IMR-90 (cell line): ENCODE results near the gene RALGAPA1. TPM values are rescaled to one million over a fixed set of nuclear protein-coding genes. Genes with fewer than 3 reads are reported as not detected.

Source experiments
- ATAC-seq: fragments of 200-7000 bp; cut with Tn5 transposase; 2 replicates; pipeline ENCODE4 v1.9.1; 2020; ENCODE audit warnings: low read depth, mild to moderate bottlenecking, moderate library complexity
- BruUV-seq: library from RNA; stranded (reverse); fragments of 400-500 nt; replicated peaks from 2 replicates; lab custom pipeline; 2021; lab: Mats Ljungman, UMichigan
- CTCF ChIA-PET: fragments of 300-600 bp; formaldehyde crosslinking; extraction: SDS; loops from one replicate; lab custom pipeline; 2021; ENCODE audit warnings: antibody characterized with exemption; lab: Yijun Ruan, JAX
- POLR2A ChIA-PET: fragments of 300-600 bp; sonication (Branson Sonifier 250); formaldehyde crosslinking; loops from one replicate; lab custom pipeline; 2022; ENCODE audit warnings: antibody characterized with exemption; ENCODE audit not compliant: unreplicated experiment; lab: Charles Lee
- DNase-seq: peaks from one replicate; pipeline ENCODE4 v3.0.0; 2013
- H2AFZ ChIP-seq: replicated peaks from 2 replicates; pipeline ENCODE3; 2013; ENCODE audit warnings: low read length, mild to moderate bottlenecking; ENCODE audit not compliant: poor library complexity
- H2AK5ac ChIP-seq: 2 replicates; pipeline ENCODE4 v1.6.1; 2013; ENCODE audit warnings: low read depth, low read length, inconsistent platforms
- H2AK9ac ChIP-seq: replicated peaks from 2 replicates; pipeline ENCODE3; 2013; ENCODE audit warnings: mild to moderate bottlenecking, low read depth, low read length, moderate library complexity; ENCODE audit not compliant: poor library complexity
- H2BK120ac ChIP-seq: 2 replicates; pipeline ENCODE4 v1.6.1; 2013; ENCODE audit warnings: low read depth, low read length, inconsistent platforms
- H2BK15ac ChIP-seq: 3 replicates; pipeline ENCODE4 v1.6.1; 2013; ENCODE audit warnings: low read depth, low read length, inconsistent platforms
- H2BK20ac ChIP-seq: 2 replicates; pipeline ENCODE4 v1.6.1; 2013; ENCODE audit warnings: low read depth, mild to moderate bottlenecking, inconsistent platforms, low read length, moderate library complexity
- H2BK5ac ChIP-seq: 2 replicates; pipeline ENCODE4 v1.6.1; 2013; ENCODE audit warnings: mild to moderate bottlenecking, low read depth, low read length, inconsistent platforms; ENCODE audit not compliant: poor library complexity, severe bottlenecking
- H3K14ac ChIP-seq: replicated peaks from 2 replicates; pipeline ENCODE4 v1.6.1; 2013; ENCODE audit warnings: low read depth, low read length, inconsistent platforms
- H3K18ac ChIP-seq: 2 replicates; pipeline ENCODE4 v1.6.1; 2013; ENCODE audit warnings: low read depth, low read length, control low read depth
- H3K23ac ChIP-seq: 2 replicates; pipeline ENCODE4 v1.6.1; 2013; ENCODE audit warnings: low read depth, low read length, inconsistent platforms
- H3K27ac ChIP-seq: 2 replicates; pipeline ENCODE4 v1.5.1; 2013; ENCODE audit warnings: mild to moderate bottlenecking, control low read depth, low read length; ENCODE audit not compliant: insufficient read depth
- H3K27me3 ChIP-seq: 2 replicates; pipeline ENCODE4 v1.6.1; 2013; ENCODE audit warnings: low read length; ENCODE audit not compliant: control insufficient read depth, insufficient read depth
- H3K36me3 ChIP-seq: 2 replicates; pipeline ENCODE4 v1.6.1; 2013; ENCODE audit warnings: low read length, mixed read lengths; ENCODE audit not compliant: control insufficient read depth, insufficient read depth
- H3K4ac ChIP-seq: 2 replicates; pipeline ENCODE4 v1.6.1; 2013; ENCODE audit warnings: low read depth, low read length, inconsistent platforms
- H3K4me1 ChIP-seq: 2 replicates; pipeline ENCODE4 v1.6.1; 2013; ENCODE audit warnings: low read length, mixed read lengths; ENCODE audit not compliant: control insufficient read depth, insufficient read depth
- H3K4me2 ChIP-seq: 2 replicates; pipeline ENCODE4 v1.6.1; 2013; ENCODE audit warnings: low read depth, mild to moderate bottlenecking, control low read depth, low read length, moderate library complexity
- H3K4me3 ChIP-seq: 2 replicates; pipeline ENCODE4 v1.5.1; 2013; ENCODE audit warnings: low read depth, mild to moderate bottlenecking, control low read depth, low read length, moderate library complexity; ENCODE audit not compliant: insufficient read depth
- H3K56ac ChIP-seq: 2 replicates; pipeline ENCODE4 v1.6.1; 2013; ENCODE audit warnings: low read length, inconsistent platforms; ENCODE audit not compliant: insufficient read depth; ENCODE audit errors: extremely low read depth
- H3K79me1 ChIP-seq, 2 experiments: 2 replicates each; pipeline ENCODE4 v1.6.1; 2013; ENCODE audit warnings: low read length in 2 of 2, inconsistent platforms in 1 of 2, low read depth in 1 of 2
- H3K9ac ChIP-seq: 2 replicates; pipeline ENCODE4 v1.6.1; 2013; ENCODE audit warnings: low read depth, low read length, control low read depth
- H3K9me1 ChIP-seq: 2 replicates; pipeline ENCODE4 v1.6.1; 2013; ENCODE audit warnings: low read length, inconsistent platforms; ENCODE audit not compliant: insufficient read depth
- H3K9me3 ChIP-seq: 2 replicates; pipeline ENCODE4 v1.6.1; 2013; ENCODE audit warnings: low read length; ENCODE audit not compliant: control insufficient read depth, insufficient read depth
- H4K20me1 ChIP-seq: 2 replicates; pipeline ENCODE4 v1.6.1; 2013; ENCODE audit warnings: low read length, inconsistent platforms; ENCODE audit not compliant: insufficient read depth
- H4K5ac ChIP-seq: 2 replicates; pipeline ENCODE4 v1.6.1; 2013; ENCODE audit warnings: mild to moderate bottlenecking, low read depth, low read length, control low read depth
- H4K8ac ChIP-seq, 2 experiments: 2 replicates each; pipeline ENCODE4 v1.6.1; 2013; ENCODE audit warnings: low read depth in 2 of 2, low read length in 2 of 2, control low read depth in 1 of 2, inconsistent platforms in 1 of 2
- H4K91ac ChIP-seq: 2 replicates; pipeline ENCODE4 v1.6.1; 2013; ENCODE audit warnings: low read depth, low read length, inconsistent platforms; ENCODE audit not compliant: insufficient read depth
- CEBPB ChIP-seq: IDR thresholded peaks from 2 replicates; pipeline ENCODE4 v1.6.1; 2012; ENCODE audit warnings: low read depth, low read length, improper control_type of control experiment
- CTCF ChIP-seq: conservative IDR thresholded peaks from 2 replicates; pipeline ENCODE4 v1.5.1; 2012; ENCODE audit warnings: mild to moderate bottlenecking, low read depth, low read length, improper control_type of control experiment
- MXI1 ChIP-seq: IDR thresholded peaks from 2 replicates; pipeline ENCODE4 v1.6.1; 2012; ENCODE audit warnings: low read depth, mild to moderate bottlenecking, low read length, moderate library complexity, borderline replicate concordance
- NFE2L2 ChIP-seq: fragments of 150-350 bp; IDR thresholded peaks from 2 replicates; pipeline ENCODE4 v1.6.1; 2016; ENCODE audit warnings: low read depth, mild to moderate bottlenecking, low read length
- POLR2A ChIP-seq: IDR thresholded peaks from 2 replicates; pipeline ENCODE4 v1.6.1; 2012; ENCODE audit warnings: mild to moderate bottlenecking, low read depth, low read length
- RFX5 ChIP-seq: IDR thresholded peaks from 2 replicates; pipeline ENCODE4 v1.8.0; 2012; ENCODE audit warnings: low read depth, mild to moderate bottlenecking, low read length, moderate library complexity
- SMC3 ChIP-seq: fragments of 150-350 bp; IDR thresholded peaks from 2 replicates; pipeline ENCODE4 v1.6.1; 2016; ENCODE audit warnings: low read depth, mild to moderate bottlenecking, antibody characterized with exemption, low read length, moderate library complexity
- USF2 ChIP-seq: fragments of 150-350 bp; IDR thresholded peaks from 2 replicates; pipeline ENCODE4 v1.6.1; 2017; ENCODE audit warnings: mild to moderate bottlenecking, antibody characterized with exemption, low read length, low read depth
- WGBS, 2 experiments: methylation state at CpG; one replicate each; pipeline versions ENCODE4 v1.1.5 to v1.1.7; 2013; ENCODE audit warnings: missing lambda C conversion rate in 2 of 2; ENCODE audit not compliant: insufficient read length in 1 of 2; ENCODE audit errors: extremely low coverage in 2 of 2; 5-methylcytosine and 5-hydroxymethylcytosine counted together
- dilution Hi-C: fragments of 300-500 bp; cut with HindIII; formaldehyde crosslinking; loops from one replicate; pipeline ENCODE4 v1.14.3; 2018; ENCODE audit warnings: low sequenced_read_pairs; ENCODE audit not compliant: unreplicated experiment
- in situ Hi-C: fragments of 300-500 bp; cut with MboI; formaldehyde crosslinking; loops from 3 replicates; pipeline ENCODE4 v1.14.3; 2019; ENCODE audit warnings: low sequenced_read_pairs, inconsistent platforms, mixed read lengths
- intact Hi-C: fragments of 100-400 bp; cut with micrococcal nuclease; formaldehyde crosslinking; loops from 2 replicates; pipeline ENCODE4 v1.10.0; 2022
- polyA plus RNA-seq, 3 experiments: library from polyadenylated mRNA; depleted of rRNA; stranded (reverse); fragments of >200 nt; gene quantifications; 2 replicates each; pipeline ENCODE4 v1.2.3, GENCODE V29; 2012; ENCODE audit warnings: low replicate concordance in 1 of 3
- total RNA-seq: library from RNA; depleted of rRNA; stranded (reverse); fragments of >200 nt; gene quantifications from 2 replicates; pipeline ENCODE4 v1.2.3, GENCODE V29; 2012

The RALGAPA1 gene
- total and polyA plus RNA-seq, 2 of the 4 experiments (the other 2 are of a cell fraction): 5.1 to 25.6 TPM

- no peak overlapping the region for H2BK5ac ChIP-seq
- no peak overlapping the region for H3K56ac ChIP-seq
- no peak overlapping the region for H2AK9ac ChIP-seq
- H4K91ac ChIP-seq: no peak overlapping the region
- no peak overlapping the region for H2BK20ac ChIP-seq
- ATAC-seq: no peak
- dilution Hi-C loops: no loop called here
- H2AK5ac ChIP-seq: no peak overlapping the region
- no peaks in the 10 kb centered on the region for H4K20me1 ChIP-seq
- no peaks in the 10 kb centered on the region for H3K79me1 ChIP-seq
- POLR2A ChIA-PET: no interaction called here
- no peak overlapping the region for H4K5ac ChIP-seq
- no peaks in the 10 kb centered on the region for H3K4me1 ChIP-seq
- H3K4me2 ChIP-seq: no peak overlapping the region
- H2BK120ac ChIP-seq: no peak overlapping the region
- TF ChIP-seq CTCF (no peak), SMC3 (no peak), RFX5 (no peak), NFE2L2 (no peak), CEBPB (no peak), USF2 (no peak), POLR2A (no peak), MXI1 (no peak)
- H3K9ac ChIP-seq: no peak overlapping the region
- 100% methylated on average over 1 of the region's 2 CpGs; no CpG with 5 or more reads in 1 of the 2 experiments for WGBS, 2 experiments
- H3K9me1 ChIP-seq: no peaks in the 10 kb centered on the region
- no peak overlapping the region for H3K23ac ChIP-seq
- no peaks in the 10 kb centered on the region for H3K27me3 ChIP-seq
- no peak overlapping the region for H3K18ac ChIP-seq
- no peaks in the 10 kb centered on the region for H3K9me3 ChIP-seq
- intact Hi-C loops: no loop called here
- H2AFZ ChIP-seq: no peak overlapping the region
- H3K36me3 ChIP-seq: peaks cover 2% of the 10 kb centered on the region; the same call in 1 of the 2 replicates
- no peak for DNase-seq
- no peak overlapping the region for H3K27ac ChIP-seq
- CTCF ChIA-PET: interaction anchor here (0.8 kb wide), 1 partner anchor 89 kb away, joined by 4 read pairs; no protein-coding TSS in a partner anchor
- no peak overlapping the region for H3K4ac ChIP-seq
- no peak overlapping the region for H3K14ac ChIP-seq
- H4K8ac ChIP-seq: no peak overlapping the region
- BruUV-seq: no TSS peak
- H3K4me3 ChIP-seq: no peak overlapping the region
- H2BK15ac ChIP-seq: no peak overlapping the region
- in situ Hi-C loops: no loop called here
Observed at GRCh38 chr14:35727764-35728163, 81.3 kb downstream of the RALGAPA1 start.
